Liver (tissue), 9 donors: Measurements from ENCODE around the gene FRS3. TPM values are rescaled to one million over a fixed set of nuclear protein-coding genes. Genes with fewer than 3 reads are reported as not detected.

Experiments
- DNase-seq: peaks from one replicate; pipeline ENCODE4 v3.0.0-alpha.2; 2017; ENCODE audit warnings: low spot score
- H3K27ac ChIP-seq, 2 donors: one replicate each; pipeline ENCODE4 v1.7.0; 2013; ENCODE audit warnings: inconsistent platforms in 2 of 2, low read length in 2 of 2, control low read depth in 1 of 2, low read depth in 1 of 2, mild to moderate bottlenecking in 1 of 2
- H3K27me3 ChIP-seq, 4 donors: one replicate each; pipeline versions ENCODE4 v1.6.1 to v1.7.0; 2013; ENCODE audit warnings: low read length in 3 of 4, inconsistent platforms in 1 of 4, mild to moderate bottlenecking in 1 of 4, moderate library complexity in 1 of 4; ENCODE audit not compliant: control insufficient read depth in 4 of 4, insufficient read depth in 4 of 4
- H3K36me3 ChIP-seq, 4 donors: one replicate each; pipeline versions ENCODE4 v1.6.1 to v1.7.0; 2013; ENCODE audit warnings: low read length in 3 of 4, mild to moderate bottlenecking in 3 of 4, low read depth in 1 of 4, moderate library complexity in 1 of 4; ENCODE audit not compliant: control insufficient read depth in 4 of 4, insufficient read depth in 3 of 4
- H3K4me1 ChIP-seq, 4 donors: one replicate each; pipeline versions ENCODE4 v1.6.1 to v1.7.0; 2013; ENCODE audit warnings: low read length in 3 of 4, mild to moderate bottlenecking in 3 of 4, moderate library complexity in 1 of 4; ENCODE audit not compliant: control insufficient read depth in 4 of 4, insufficient read depth in 4 of 4
- H3K4me3 ChIP-seq, 3 donors: one replicate each; pipeline versions ENCODE4 v1.6.1 to v1.7.0; 2013; ENCODE audit warnings: low read length in 3 of 3, control low read depth in 1 of 3, low read depth in 1 of 3, mild to moderate bottlenecking in 1 of 3
- H3K9ac ChIP-seq, 2 donors: one replicate each; pipeline ENCODE4 v1.7.0; 2013; ENCODE audit warnings: low read length in 2 of 2, mild to moderate bottlenecking in 2 of 2, moderate library complexity in 2 of 2, control low read depth in 1 of 2, low read depth in 1 of 2
- H3K9me3 ChIP-seq, 4 donors: one replicate each; pipeline versions ENCODE4 v1.6.1 to v1.7.0; 2013; ENCODE audit warnings: low read length in 3 of 4; ENCODE audit not compliant: control insufficient read depth in 4 of 4
- CTCF ChIP-seq: fragments of 150-350 bp; IDR thresholded peaks from 2 replicates; pipeline ENCODE4 v1.5.1; 2017; ENCODE audit warnings: improper control_type of control experiment, low read depth, low read length; ENCODE audit not compliant: missing input control
- EGR1 ChIP-seq, 2 donors: IDR thresholded peaks; 2 replicates each; pipeline ENCODE4 v1.6.1; 2016 to 2018; ENCODE audit warnings: antibody characterized with exemption in 2 of 2, low read depth in 2 of 2
- FOXA1 ChIP-seq: IDR thresholded peaks from 2 replicates; pipeline ENCODE4 v1.6.1; 2016; ENCODE audit warnings: antibody characterized with exemption
- GABPA ChIP-seq, 2 donors: IDR thresholded peaks in 1 of 2; conservative IDR thresholded peaks in 1 of 2; 2 replicates each; pipeline ENCODE4 v1.6.1; 2016; ENCODE audit warnings: antibody characterized with exemption in 2 of 2, mild to moderate bottlenecking in 1 of 2, moderate library complexity in 1 of 2
- HNF4G ChIP-seq: IDR thresholded peaks from 2 replicates; pipeline ENCODE4 v1.6.1; 2016; ENCODE audit warnings: antibody characterized with exemption
- JUND ChIP-seq, 2 donors: IDR thresholded peaks; 2 replicates each; pipeline ENCODE4 v1.6.1; 2016; ENCODE audit warnings: antibody characterized with exemption in 2 of 2
- NR2F2 ChIP-seq: IDR thresholded peaks from 2 replicates; pipeline ENCODE4 v1.6.1; 2016; ENCODE audit warnings: antibody characterized with exemption
- RAD21 ChIP-seq, 2 donors: IDR thresholded peaks; 2 replicates each; pipeline ENCODE4 v1.6.1; 2016; ENCODE audit warnings: antibody characterized with exemption in 2 of 2, mild to moderate bottlenecking in 2 of 2
- REST ChIP-seq: IDR thresholded peaks from 2 replicates; pipeline ENCODE4 v1.6.1; 2016; ENCODE audit warnings: antibody characterized with exemption, mild to moderate bottlenecking
- RXRA ChIP-seq, 2 donors: IDR thresholded peaks; 2 replicates each; pipeline ENCODE4 v1.6.1; 2017 to 2018; ENCODE audit warnings: antibody characterized with exemption in 2 of 2, mild to moderate bottlenecking in 1 of 2
- SP1 ChIP-seq: IDR thresholded peaks from 2 replicates; pipeline ENCODE4 v1.6.1; 2018; ENCODE audit warnings: antibody characterized with exemption, mild to moderate bottlenecking
- TAF1 ChIP-seq: conservative IDR thresholded peaks from 2 replicates; pipeline ENCODE4 v1.6.1; 2016; ENCODE audit warnings: antibody characterized with exemption, mild to moderate bottlenecking
- YY1 ChIP-seq: IDR thresholded peaks from 2 replicates; pipeline ENCODE4 v1.6.1; 2016; ENCODE audit warnings: antibody characterized with exemption, mild to moderate bottlenecking
- ZBTB33 ChIP-seq: IDR thresholded peaks from 2 replicates; pipeline ENCODE4 v1.6.1; 2016; ENCODE audit warnings: antibody characterized with exemption
- WGBS: extraction: QIAGEN DNeasy Blood & Tissue Kit; methylation state at CpG from one replicate; pipeline ENCODE4 v1.1.7; 2013; 5-methylcytosine and 5-hydroxymethylcytosine counted together
- polyA plus RNA-seq, 2 donors: library from polyadenylated mRNA; stranded (reverse) in 1 of 2; unstranded in 1 of 2; fragments of 200-250 nt in 1 of 2; fragments of >200 nt in 1 of 2; fragmentation: Nextera tagmentation in 1 of 2; extraction: Ambion mirVana in 1 of 2; gene quantifications; one replicate each; pipeline versions ENCODE4 v1.2.1 to v1.2.3, GENCODE V29; 2013 to 2015
- total RNA-seq, 2 donors: library from RNA; depleted of rRNA; stranded (reverse); fragments of >200 nt; gene quantifications; one replicate each; pipeline ENCODE4 v1.2.3, GENCODE V29; 2014
- donor health status: healthy.
- donor health status: healthy.
- donor health status: healthy.
- donor health status: healthy.
- donor health status: healthy.

The FRS3 gene
- total and polyA plus RNA-seq, 4 donors = 0.42 to 1.6 (median 1.3) TPM

GRCh38 chr6:41785689-41786450 lies 6.2 kb upstream of the FRS3 start (continued):
- TF ChIP-seq ZBTB33 (no peak), RXRA (IDR thresholded peaks at IDR 0.05) (no peak), YY1 (no peak), HNF4G (no peak), GABPA (IDR thresholded peaks at IDR 0.05 in 1 of 2, conservative IDR thresholded peaks at IDR 0.05 in 1 of 2) (no peak), EGR1 (IDR thresholded peaks at IDR 0.05; ENCODE audit: low read depth in 2 of 2) (no peak), JUND (IDR thresholded peaks at IDR 0.05) (no peak), TAF1 (no peak)

GRCh38 chr6:41785254-41785653 lies 5.6 kb upstream of the FRS3 start:
- Histone ChIP-seq H3K27me3 (no peaks in the 10 kb centered on the region), H3K4me3 (no peak overlapping the region), H3K4me1 (peaks cover 9 to 35% (median 25%) of the 10 kb centered on the region in 4 donors), H3K36me3 (peaks cover 0 to 11% (median 9%) of the 10 kb centered on the region in 4 donors), H3K9ac (no peak overlapping the region), H3K27ac (no peak overlapping the region), H3K9me3 (no peaks in the 10 kb centered on the region)
- DNase-seq = no peak
- WGBS = 87% methylated on average over 11 of the region's 11 CpGs
- no peak for TF ChIP-seq REST
- TF ChIP-seq RAD21 (IDR thresholded peaks at IDR 0.05) = no peak
- TF ChIP-seq FOXA1 = no peak
- TF ChIP-seq YY1 = no peak
- no peak for TF ChIP-seq NR2F2
- no peak for TF ChIP-seq SP1
- no peak for TF ChIP-seq ZBTB33
- no peak for TF ChIP-seq HNF4G
- TF ChIP-seq EGR1 (IDR thresholded peaks at IDR 0.05; ENCODE audit: low read depth in 2 of 2) = no peak
- no peak for TF ChIP-seq CTCF
